AG10803 (cell line): ENCODE results near the gene DHH.

ENCODE experiments used
- DNase-seq: peaks from one replicate; pipeline ENCODE4 v3.0.0; 2010; ENCODE audit warnings: low read depth
- H3K4me3 ChIP-seq: 2 replicates; pipeline ENCODE4 v1.5.1; 2011; ENCODE audit warnings: mild to moderate bottlenecking, low read length, control low read depth
- TF ChIP-seq, protein P1 (sequence below): conservative IDR thresholded peaks from 2 replicates; pipeline ENCODE4 v1.5.1; 2011; ENCODE audit warnings: mild to moderate bottlenecking, low read length, control low read depth, inconsistent platforms

The DHH gene

GRCh38 chr12:49046129-49046895, 48.3 kb downstream of the DHH start:
- no peak overlapping the region for H3K4me3 ChIP-seq
- no peak for DNase-seq
- TF ChIP-seq, protein P1, sequence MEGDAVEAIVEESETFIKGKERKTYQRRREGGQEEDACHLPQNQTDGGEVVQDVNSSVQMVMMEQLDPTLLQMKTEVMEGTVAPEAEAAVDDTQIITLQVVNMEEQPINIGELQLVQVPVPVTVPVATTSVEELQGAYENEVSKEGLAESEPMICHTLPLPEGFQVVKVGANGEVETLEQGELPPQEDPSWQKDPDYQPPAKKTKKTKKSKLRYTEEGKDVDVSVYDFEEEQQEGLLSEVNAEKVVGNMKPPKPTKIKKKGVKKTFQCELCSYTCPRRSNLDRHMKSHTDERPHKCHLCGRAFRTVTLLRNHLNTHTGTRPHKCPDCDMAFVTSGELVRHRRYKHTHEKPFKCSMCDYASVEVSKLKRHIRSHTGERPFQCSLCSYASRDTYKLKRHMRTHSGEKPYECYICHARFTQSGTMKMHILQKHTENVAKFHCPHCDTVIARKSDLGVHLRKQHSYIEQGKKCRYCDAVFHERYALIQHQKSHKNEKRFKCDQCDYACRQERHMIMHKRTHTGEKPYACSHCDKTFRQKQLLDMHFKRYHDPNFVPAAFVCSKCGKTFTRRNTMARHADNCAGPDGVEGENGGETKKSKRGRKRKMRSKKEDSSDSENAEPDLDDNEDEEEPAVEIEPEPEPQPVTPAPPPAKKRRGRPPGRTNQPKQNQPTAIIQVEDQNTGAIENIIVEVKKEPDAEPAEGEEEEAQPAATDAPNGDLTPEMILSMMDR = no peak

GRCh38 chr12:49044660-49045059, 49.9 kb downstream of the DHH start:
- no peak for DNase-seq
- H3K4me3 ChIP-seq = no peak overlapping the region
- TF ChIP-seq, protein P1 = no peak

- DNase-seq = peak; percentile 47
- TF ChIP-seq, protein P1 = peak; percentile 62
- H3K4me3 ChIP-seq = no peak overlapping the region
Observed at GRCh38 chr12:49043856-49044258, 50.7 kb downstream of the DHH start.

DNA sequence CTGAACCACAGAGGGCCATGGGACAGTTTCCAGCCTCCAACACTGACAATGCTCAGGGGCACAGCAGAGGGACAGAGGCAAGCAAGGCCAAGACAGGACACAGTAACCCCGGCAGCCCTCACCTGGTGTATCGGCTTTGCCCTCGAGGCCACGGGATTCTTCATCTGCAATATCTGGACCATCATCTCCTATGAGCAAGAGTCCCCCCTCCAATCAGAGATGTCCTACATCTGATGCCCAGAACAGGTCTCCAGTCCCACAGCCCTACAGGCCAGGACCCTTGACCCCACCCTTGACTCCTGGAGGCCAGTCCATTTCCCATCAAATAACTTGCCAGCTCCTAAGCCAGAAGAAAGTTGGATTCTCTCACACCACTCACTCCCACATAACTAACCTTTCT, 51.4 kb downstream of the DHH start:
- DNase-seq = no peak
- TF ChIP-seq, protein P1 = no peak
- H3K4me3 ChIP-seq = no peak overlapping the region

DNA sequence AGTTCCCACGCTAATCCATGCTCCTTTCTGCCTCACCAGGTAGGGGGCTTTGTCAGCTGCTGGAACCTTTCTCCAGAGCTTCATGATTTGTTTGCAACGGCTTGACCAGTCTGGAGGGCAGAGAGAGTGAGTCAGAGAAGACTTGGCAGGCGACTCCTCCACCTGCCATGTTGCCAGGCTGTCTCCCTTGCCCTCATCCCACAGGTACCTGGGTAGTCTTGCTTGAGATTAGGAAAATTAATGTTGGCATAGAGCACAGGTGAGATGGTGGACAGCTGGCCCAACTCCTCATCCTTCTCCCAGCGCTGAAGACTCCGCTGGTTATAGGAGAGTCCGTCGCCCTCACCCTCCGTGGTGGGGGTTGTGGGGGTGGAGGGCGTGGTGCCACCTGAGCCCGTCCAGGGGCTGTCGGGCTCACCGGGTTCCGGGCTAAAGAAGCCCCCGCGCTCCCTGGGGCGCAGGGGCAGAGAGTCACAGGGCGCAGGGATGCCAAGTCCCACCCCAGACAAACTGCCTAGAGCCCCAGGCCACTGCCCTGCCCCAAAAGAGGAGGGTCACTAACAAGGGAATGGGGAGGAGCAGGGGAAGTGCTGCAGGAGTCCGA, 52.6 kb downstream of the DHH start:
- TF ChIP-seq, protein P1 = no peak
- no peak for DNase-seq
- H3K4me3 ChIP-seq = no peak overlapping the region

DNA sequence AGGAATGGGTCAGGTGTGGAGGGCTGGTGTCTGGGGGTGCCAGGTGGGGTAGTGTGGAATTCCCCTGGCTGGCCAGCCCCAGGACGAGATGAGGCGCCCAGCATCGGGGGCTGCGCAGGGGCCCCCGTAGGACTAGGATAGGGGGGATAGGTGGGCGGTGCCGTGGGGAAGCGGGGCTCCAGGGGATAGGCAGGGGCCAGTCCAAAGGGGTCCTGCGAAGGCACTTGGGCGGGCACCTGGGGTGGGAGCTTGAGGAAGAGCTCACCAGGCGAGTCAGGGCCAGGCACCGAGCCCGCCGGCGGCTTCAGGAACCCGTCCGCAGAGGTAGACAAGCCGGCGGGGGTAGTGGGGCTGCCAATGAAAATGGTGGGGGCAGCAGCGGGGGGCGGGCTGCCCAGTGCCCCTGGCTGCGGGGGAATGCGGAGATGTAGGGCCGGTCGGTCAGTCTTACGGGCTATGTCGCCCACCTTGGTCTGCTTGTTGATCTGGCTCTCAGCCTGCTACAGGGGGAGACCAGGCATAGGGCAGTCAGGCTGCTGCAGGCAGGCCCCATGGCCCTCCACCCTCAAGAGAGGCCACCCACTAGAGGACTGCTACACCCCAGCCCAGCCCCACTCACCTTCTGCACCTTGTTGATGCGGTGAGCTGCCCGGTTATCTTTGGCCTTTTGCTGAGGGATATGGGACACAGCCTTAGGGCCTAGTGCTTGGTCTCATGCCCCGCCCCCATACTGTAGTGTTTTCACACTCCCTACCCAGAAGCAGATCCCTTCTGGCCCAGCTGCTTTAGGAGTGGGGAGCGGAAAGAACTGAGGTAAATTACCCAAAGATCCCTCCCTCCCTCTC, 53.3 kb downstream of the DHH start:
- TF ChIP-seq, protein P1 = no peak
- H3K4me3 ChIP-seq = no peak overlapping the region
- DNase-seq = no peak
